ENCODE measurements around the gene KNSTRN.
A peak's percentile ranks its signal among the peaks of the same experiment; 100 is the strongest.

Gene KNSTRN

GRCh38 chr15:40435023-40435709 lies 52.6 kb downstream of the KNSTRN start:
- no peak for DNase-seq

DNA sequence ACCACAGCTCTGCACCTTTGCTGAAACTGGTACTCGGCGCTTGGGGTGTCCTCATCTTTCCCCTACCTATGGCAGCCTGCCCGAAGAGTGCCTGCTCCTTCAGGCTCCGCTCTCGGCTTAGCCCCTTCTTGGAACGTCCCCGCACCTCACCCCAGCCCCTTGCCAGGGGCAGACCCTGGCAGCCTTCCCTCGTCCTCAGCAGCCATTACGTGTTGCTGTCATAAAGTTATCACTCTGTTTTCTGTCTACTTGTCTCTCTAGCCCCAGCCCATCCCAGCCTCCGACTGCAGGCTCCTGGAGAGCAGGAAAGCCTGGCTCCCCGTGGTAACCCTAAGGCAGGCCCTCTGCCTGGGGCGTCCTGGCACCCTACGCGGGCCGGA lies 53.2 kb downstream of the KNSTRN start:
- no peak for DNase-seq

DNA sequence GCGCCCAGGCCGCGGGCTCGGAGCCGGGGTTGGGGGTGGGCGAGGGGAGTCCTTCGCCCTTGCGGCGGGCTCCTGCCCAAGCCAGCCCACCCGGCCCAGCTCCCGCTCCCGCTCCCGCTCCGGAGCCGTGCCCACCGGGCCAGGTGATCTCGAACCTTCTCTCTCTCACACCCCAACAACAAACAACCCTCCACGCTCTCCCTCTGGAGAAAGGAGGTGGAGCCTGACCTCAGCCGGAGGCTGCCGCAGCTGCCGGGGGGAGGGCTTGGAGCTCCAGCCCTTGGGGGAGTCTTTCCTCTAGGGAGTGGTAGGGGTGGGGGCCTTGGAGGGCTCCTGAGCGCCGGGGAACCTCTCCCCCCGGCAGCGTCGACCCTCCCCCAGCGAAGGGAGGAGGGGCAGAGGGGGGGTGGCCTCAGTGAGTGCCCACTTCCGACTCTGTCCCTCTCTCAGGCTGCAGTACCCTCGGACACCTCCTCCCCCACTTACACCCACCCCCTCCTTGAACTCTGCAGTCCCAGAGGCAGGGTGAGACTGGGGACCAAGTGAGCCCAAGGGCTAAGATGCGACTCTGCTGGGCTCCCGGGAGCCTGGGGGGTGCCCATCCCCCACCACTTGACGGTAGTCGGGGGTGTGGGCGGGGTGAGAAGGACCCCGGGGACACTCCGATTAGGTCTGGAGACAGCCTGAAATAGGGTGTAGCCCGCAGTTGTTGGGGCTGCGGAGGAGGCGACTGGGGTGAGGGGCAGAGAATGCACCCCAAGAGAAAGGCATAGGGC lies 53.8 kb downstream of the KNSTRN start:
- no peak for DNase-seq

GRCh38 chr15:40436892-40437751 lies 54.6 kb downstream of the KNSTRN start:
- no peak for DNase-seq

GRCh38 chr15:40437752-40438687 lies 55.5 kb downstream of the KNSTRN start:
- no peak for DNase-seq

DNA sequence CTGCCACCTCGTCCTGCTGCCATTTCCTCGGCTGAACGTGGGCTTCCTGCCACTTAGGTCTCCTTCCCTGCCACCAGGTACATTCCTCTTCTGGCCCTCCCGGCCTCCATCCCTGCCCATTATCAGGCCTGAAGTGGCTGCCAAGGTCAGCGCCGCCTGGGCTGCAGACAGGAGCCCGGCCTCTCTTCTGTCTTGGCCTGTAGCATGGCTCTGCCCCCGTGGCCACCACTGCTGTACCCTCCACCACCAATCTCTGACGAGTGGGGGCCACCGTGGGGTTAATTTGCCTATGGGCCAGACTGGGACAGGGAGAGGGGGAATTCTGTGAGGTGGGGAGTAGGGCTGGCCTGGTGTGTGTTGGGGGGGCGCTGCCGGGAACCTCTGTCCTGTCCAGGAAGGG lies 56.2 kb downstream of the KNSTRN start:
- no peak for DNase-seq

- DNase-seq: no peak
Measured at GRCh38 chr15:40439461-40439959, 57.0 kb downstream of the KNSTRN start.

GRCh38 chr15:40439960-40440742 lies 57.6 kb downstream of the KNSTRN start:
- DNase-seq: no peak

DNA sequence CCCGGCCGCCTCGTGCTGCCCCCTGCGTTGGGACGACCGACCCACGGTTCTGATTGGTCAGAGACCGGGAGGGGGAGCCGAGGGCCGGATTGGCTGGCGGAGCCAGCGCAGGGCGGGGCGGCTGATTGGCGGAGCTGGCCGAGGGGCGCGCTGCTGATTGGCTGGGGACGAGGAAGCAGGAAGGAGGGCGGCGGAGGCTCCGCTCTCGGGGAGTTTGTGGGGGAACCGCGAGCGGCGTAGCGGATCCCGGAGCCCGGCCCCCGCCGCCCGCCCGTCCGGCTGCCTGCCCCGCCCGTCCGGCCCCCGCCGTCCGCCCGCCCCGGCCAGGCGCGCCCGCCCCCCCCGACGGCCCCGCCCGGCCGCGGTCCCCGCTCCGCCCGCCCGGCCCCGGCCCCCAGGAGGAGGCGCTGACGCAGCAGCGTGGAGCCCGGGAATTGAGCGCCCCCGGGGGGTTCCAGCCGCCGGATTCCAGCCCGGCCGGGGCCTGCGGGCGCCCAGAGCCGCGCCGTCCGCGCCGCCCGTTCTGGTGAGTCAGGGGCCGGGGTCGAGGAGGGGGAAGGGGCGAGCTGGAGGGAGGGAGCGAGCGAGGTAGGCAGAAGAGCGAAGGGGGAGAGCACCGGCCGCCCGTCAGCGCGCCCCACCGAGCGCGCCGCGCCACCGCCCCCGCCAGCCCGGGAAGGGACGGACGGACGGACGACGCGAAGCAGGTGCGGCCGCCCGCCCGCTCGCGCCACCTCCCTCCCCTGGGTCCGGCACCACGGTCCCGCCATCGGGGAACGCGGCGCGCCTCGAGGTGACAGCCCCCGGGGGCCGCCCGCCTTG lies 58.4 kb downstream of the KNSTRN start, which contains the start of gene BAHD1:
TSS of gene BAHD1 (plus strand) at position 211 of the 822 bp plus-strand sequence. CDS start 17,512 bp downstream, outside the sequence.
- DNase-seq: peak; percentile 90

- DNase-seq: no peak
Measured at GRCh38 chr15:40441565-40442531, 59.3 kb downstream of the KNSTRN start.

- no peak for DNase-seq
Measured at GRCh38 chr15:40443255-40443654, 60.7 kb downstream of the KNSTRN start.

DNA sequence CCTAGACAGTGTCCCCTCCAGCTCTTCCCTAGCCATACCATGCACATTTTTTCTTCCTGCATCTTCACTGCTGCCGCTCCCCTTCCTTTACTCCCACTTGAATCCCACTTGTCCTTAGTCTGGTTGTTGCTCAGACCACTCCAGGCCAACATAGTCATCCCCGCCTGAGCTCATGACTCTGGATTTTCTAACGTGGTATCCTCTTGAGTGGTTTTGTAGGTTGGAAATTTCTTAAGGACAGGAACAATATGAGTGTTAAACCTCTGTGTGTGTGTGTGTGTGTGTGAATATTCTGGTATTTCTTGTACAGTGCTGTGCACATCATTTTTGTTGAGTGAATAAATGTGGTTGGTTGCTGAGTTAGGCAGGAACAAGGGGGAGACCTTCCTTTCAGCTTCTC lies 61.3 kb downstream of the KNSTRN start:
- no peak for DNase-seq

All from effector CD4-positive, alpha-beta T cell (primary cell).